GM12878 (cell line): ENCODE results near the gene MCF2L2. TPM values are rescaled to one million over a fixed set of nuclear protein-coding genes. Genes with fewer than 3 reads are reported as not detected.
A peak's percentile ranks its signal among the peaks of the same experiment; 100 is the strongest.

Experiments used
- ASH2L ChIP-seq: fragments of 300-600, 200-600 bp; sonication (generic); IDR thresholded peaks from 2 replicates; pipeline ENCODE4 v1.6.1; 2017; ENCODE audit warnings: low read depth, mild to moderate bottlenecking, borderline replicate concordance
- CTCF ChIP-seq, 3 experiments: IDR thresholded peaks in 2 of 3; conservative IDR thresholded peaks in 1 of 3; 2 replicates each; pipeline ENCODE4 v1.5.1; 2011; ENCODE audit warnings: low read depth in 3 of 3, low read length in 3 of 3, mild to moderate bottlenecking in 3 of 3, control low read depth in 2 of 3, moderate library complexity in 2 of 3, inconsistent platforms in 1 of 3, mixed read lengths in 1 of 3; ENCODE audit not compliant: control insufficient read depth in 2 of 3, insufficient read depth in 1 of 3; ENCODE audit errors: extremely low read depth in 1 of 3
- EZH2 ChIP-seq: IDR thresholded peaks from 2 replicates; pipeline ENCODE4 v1.6.1; 2012; ENCODE audit warnings: low read depth, mild to moderate bottlenecking, control low read depth, inconsistent platforms, low read length, borderline replicate concordance; ENCODE audit not compliant: control insufficient read depth
- FOXK2 ChIP-seq: fragments of 450-650 bp; IDR thresholded peaks from 2 replicates; pipeline ENCODE4 v1.6.1; 2017; ENCODE audit warnings: mild to moderate bottlenecking, moderate library complexity
- IRF5 ChIP-seq: fragments of 450-650 bp; IDR thresholded peaks from 2 replicates; pipeline ENCODE4 v1.6.1; 2017; ENCODE audit warnings: borderline replicate concordance
- KLF5 ChIP-seq: fragments of 450-650 bp; IDR thresholded peaks from 2 replicates; pipeline ENCODE4 v1.6.1; 2014; ENCODE audit warnings: mild to moderate bottlenecking; ENCODE audit not compliant: partially characterized antibody
- LARP7 ChIP-seq: fragments of 450-650 bp; IDR thresholded peaks from 2 replicates; pipeline ENCODE4 v1.6.1; 2017; ENCODE audit warnings: mild to moderate bottlenecking
- MTA3 ChIP-seq: IDR thresholded peaks from 2 replicates; pipeline ENCODE4 v1.6.1; 2012; ENCODE audit warnings: low read length, inconsistent platforms, borderline replicate concordance
- NFXL1 ChIP-seq: fragments of 450-650 bp; IDR thresholded peaks from 2 replicates; pipeline ENCODE4 v1.6.1; 2017; ENCODE audit warnings: antibody characterized with exemption, mild to moderate bottlenecking, borderline replicate concordance
- NR2C1 ChIP-seq: fragments of 450-650 bp; IDR thresholded peaks from 2 replicates; pipeline ENCODE4 v1.6.1; 2017; ENCODE audit warnings: antibody characterized with exemption, mild to moderate bottlenecking, moderate library complexity
- RAD21 ChIP-seq: IDR thresholded peaks from 2 replicates; pipeline ENCODE4 v1.6.1; 2011; ENCODE audit warnings: mild to moderate bottlenecking, low read depth, low read length, moderate library complexity; ENCODE audit not compliant: insufficient read depth
- SMAD5 ChIP-seq: IDR thresholded peaks from 2 replicates; pipeline ENCODE4 v1.6.1; 2016; ENCODE audit warnings: antibody characterized with exemption, low read depth
- SMC3 ChIP-seq: IDR thresholded peaks from 2 replicates; pipeline ENCODE4 v1.6.1; 2011; ENCODE audit warnings: low read length, improper control_type of control experiment, borderline replicate concordance
- SREBF1 ChIP-seq: IDR thresholded peaks from 2 replicates; pipeline ENCODE4 v1.6.1; 2012; ENCODE audit warnings: mild to moderate bottlenecking, low read length
- STAT3 ChIP-seq: IDR thresholded peaks from 2 replicates; pipeline ENCODE4 v1.6.1; 2011; ENCODE audit warnings: low read depth, low read length, improper control_type of control experiment
- WRNIP1 ChIP-seq: IDR thresholded peaks from 2 replicates; pipeline ENCODE4 v1.6.1; 2011; ENCODE audit warnings: low read depth, low read length, improper control_type of control experiment, borderline replicate concordance
- polyA plus RNA-seq, 11 experiments: library from polyadenylated mRNA; depleted of rRNA in 4 of 11; unstranded in 6 of 11; stranded (reverse) in 5 of 11; fragments of >200 nt; fragmentation: Nextera tagmentation in 4 of 11; fragmentation: Illumina TruSeq in 1 of 11; extraction: Ambion mirVana in 4 of 11; extraction: Trizol in 1 of 11; gene quantifications; 1 replicate in 1 of 11; 2 replicates in 10 of 11; pipeline versions ENCODE4 v1.2.1 to v1.2.3, GENCODE V29; 2011 to 2016; ENCODE audit warnings: inconsistent platforms in 2 of 11, missing spikeins in 2 of 11, low read depth in 1 of 11
- total RNA-seq, 4 experiments: library from RNA; depleted of rRNA in 3 of 4; stranded (reverse); fragments of >200 nt in 3 of 4; fragmentation: Illumina TruSeq in 1 of 4; extraction: Trizol in 1 of 4; gene quantifications; 2 replicates each; pipeline versions ENCODE4 v1.2.1 to v1.2.3, GENCODE V29; 2013 to 2021
- TF ChIP-seq, protein P1 (sequence below): fragments of 450-650 bp; formaldehyde crosslinking; IDR thresholded peaks from 2 replicates; pipeline ENCODE4 v1.4.0; 2022; ENCODE audit warnings: mild to moderate bottlenecking, moderate library complexity
- TF ChIP-seq, protein P2 (sequence below): fragments of 450-650 bp; IDR thresholded peaks from 2 replicates; pipeline ENCODE4 v1.6.1; 2017; ENCODE audit warnings: mild to moderate bottlenecking, low read depth, inconsistent platforms; ENCODE audit not compliant: poor library complexity, severe bottlenecking

Gene MCF2L2
- total and polyA plus RNA-seq, 10 of the 15 experiments (the other 5 are each of a cell fraction or from before 2014, with no cell fraction given) = 0.37 to 2.8 (median 1.4) TPM

DNA sequence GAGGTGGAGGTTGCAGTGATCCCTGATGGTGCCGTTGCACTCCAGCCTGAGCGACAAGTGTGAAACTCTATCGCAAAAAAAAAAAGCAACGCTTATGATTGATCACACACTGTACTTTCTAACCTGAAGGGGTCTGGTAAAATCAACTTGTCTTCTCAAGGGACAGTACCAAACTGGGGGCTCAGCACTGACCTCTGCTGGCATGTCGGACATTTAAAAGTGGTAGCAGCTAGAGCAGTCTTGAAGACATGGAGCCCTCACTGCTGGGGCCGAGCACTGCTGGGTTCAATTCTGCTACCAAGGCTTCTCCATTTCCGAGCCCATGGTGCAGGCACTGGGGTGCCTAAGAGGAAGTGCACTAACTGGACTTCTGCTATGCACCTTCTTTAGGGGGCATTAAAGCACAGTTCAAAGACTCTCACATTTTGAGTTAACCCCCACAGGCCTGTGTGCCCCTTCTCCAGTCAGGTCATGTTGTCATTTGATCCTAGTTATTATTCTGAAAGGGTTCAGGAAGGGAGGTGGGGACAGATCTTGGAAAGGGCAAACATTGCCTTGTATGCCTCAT lies 239.4 kb downstream of the MCF2L2 start (continued):
- TF ChIP-seq, protein P1, sequence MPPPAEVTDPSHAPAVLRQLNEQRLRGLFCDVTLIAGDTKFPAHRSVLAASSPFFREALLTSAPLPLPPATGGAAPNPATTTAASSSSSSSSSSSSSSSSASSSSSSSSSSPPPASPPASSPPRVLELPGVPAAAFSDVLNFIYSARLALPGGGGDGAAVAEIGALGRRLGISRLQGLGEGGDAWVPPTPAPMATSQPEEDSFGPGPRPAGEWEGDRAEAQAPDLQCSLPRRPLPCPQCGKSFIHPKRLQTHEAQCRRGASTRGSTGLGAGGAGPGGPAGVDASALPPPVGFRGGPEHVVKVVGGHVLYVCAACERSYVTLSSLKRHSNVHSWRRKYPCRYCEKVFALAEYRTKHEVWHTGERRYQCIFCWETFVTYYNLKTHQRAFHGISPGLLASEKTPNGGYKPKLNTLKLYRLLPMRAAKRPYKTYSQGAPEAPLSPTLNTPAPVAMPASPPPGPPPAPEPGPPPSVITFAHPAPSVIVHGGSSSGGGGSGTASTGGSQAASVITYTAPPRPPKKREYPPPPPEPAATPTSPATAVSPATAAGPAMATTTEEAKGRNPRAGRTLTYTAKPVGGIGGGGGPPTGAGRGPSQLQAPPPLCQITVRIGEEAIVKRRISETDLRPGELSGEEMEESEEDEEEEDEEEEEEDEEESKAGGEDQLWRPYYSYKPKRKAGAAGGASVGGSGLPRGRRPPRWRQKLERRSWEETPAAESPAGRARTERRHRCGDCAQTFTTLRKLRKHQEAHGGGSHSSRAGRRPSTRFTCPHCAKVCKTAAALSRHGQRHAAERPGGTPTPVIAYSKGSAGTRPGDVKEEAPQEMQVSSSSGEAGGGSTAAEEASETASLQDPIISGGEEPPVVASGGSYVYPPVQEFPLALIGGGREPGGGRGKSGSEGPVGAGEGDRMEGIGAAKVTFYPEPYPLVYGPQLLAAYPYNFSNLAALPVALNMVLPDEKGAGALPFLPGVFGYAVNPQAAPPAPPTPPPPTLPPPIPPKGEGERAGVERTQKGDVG (CRISPR knock-in tag) = no peak
- TF ChIP-seq STAT3 = no peak
- no peak for TF ChIP-seq LARP7
- no peak for TF ChIP-seq EZH2
- TF ChIP-seq NFXL1 = no peak
- peak; percentile 69 for TF ChIP-seq SMC3
- no peak for TF ChIP-seq FOXK2
- peak; percentile 61 for TF ChIP-seq RAD21
- no peak for TF ChIP-seq SREBF1
- no peak for TF ChIP-seq NR2C1
- TF ChIP-seq IRF5 = no peak
- TF ChIP-seq MTA3 = no peak
- TF ChIP-seq WRNIP1 = no peak
- no peak for TF ChIP-seq ASH2L
- TF ChIP-seq KLF5 = no peak
- peak; percentile 49 to 60 (median 57); a peak in 5 of 6 replicates for TF ChIP-seq CTCF (IDR thresholded peaks at IDR 0.05 in 2 of 3, conservative IDR thresholded peaks at IDR 0.05 in 1 of 3; ENCODE audit: control insufficient read depth in 2 of 3, extremely low read depth in 1 of 3, insufficient read depth in 1 of 3, low read depth in 3 of 3, low read length in 3 of 3)
- TF ChIP-seq, protein P2, sequence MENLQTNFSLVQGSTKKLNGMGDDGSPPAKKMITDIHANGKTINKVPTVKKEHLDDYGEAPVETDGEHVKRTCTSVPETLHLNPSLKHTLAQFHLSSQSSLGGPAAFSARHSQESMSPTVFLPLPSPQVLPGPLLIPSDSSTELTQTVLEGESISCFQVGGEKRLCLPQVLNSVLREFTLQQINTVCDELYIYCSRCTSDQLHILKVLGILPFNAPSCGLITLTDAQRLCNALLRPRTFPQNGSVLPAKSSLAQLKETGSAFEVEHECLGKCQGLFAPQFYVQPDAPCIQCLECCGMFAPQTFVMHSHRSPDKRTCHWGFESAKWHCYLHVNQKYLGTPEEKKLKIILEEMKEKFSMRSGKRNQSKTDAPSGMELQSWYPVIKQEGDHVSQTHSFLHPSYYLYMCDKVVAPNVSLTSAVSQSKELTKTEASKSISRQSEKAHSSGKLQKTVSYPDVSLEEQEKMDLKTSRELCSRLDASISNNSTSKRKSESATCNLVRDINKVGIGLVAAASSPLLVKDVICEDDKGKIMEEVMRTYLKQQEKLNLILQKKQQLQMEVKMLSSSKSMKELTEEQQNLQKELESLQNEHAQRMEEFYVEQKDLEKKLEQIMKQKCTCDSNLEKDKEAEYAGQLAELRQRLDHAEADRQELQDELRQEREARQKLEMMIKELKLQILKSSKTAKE = no peak
- no peak for TF ChIP-seq SMAD5
